HepG2 (cell line): ENCODE results near the gene SRBD1. TPM values are rescaled to one million over a fixed set of nuclear protein-coding genes. Genes with fewer than 3 reads are reported as not detected.

Experiments used
- ATAC-seq: fragments of 200-7000 bp; cut with Tn5 transposase; 3 replicates; pipeline ENCODE4 v1.9.1; 2020; ENCODE audit warnings: mild to moderate bottlenecking, moderate library complexity
- BruUV-seq: library from RNA; stranded (reverse); fragments of 400-500 nt; replicated peaks from 2 replicates; lab custom pipeline; 2021; lab: Mats Ljungman, UMichigan
- CTCF ChIA-PET: fragments of 300-600 bp; formaldehyde crosslinking; extraction: SDS; loops from one replicate; lab custom pipeline; 2021; ENCODE audit warnings: low total read pairs, inconsistent platforms, low intra/inter-chr PET ratio; lab: Yijun Ruan, JAX
- POLR2A ChIA-PET: fragments of 350-600 bp; sonication (Branson Sonifier 250); formaldehyde crosslinking; loops from one replicate; lab custom pipeline; 2020; ENCODE audit warnings: antibody characterized with exemption, inconsistent platforms; lab: Yijun Ruan, JAX
- DNase-seq: peaks from one replicate; pipeline ENCODE4 v3.0.0-alpha.2; 2015; ENCODE audit warnings: low spot score
- FAIRE-seq: peaks from 3 replicates; lab custom pipeline; 2011; peaks lifted over from hg19 to GRCh38; lab: Jason Lieb, UNC
- H2AFZ ChIP-seq: one replicate; pipeline ENCODE4 v1.6.1; 2011; ENCODE audit warnings: low read length, inconsistent platforms
- H3K27ac ChIP-seq: fragments of 300-600 bp; 3 replicates; pipeline ENCODE4 v1.8.0; 2011; ENCODE audit warnings: mixed run types, mild to moderate bottlenecking, mixed read lengths, low read length, inconsistent platforms; ENCODE audit not compliant: insufficient read depth; ENCODE audit errors: extremely low read length
- H3K27me3 ChIP-seq, 2 experiments: fragments of 200-600 bp in 1 of 2; 2 replicates in 1 of 2; 3 replicates in 1 of 2; pipeline versions ENCODE4 v1.6.0 to v1.8.0; 2011; ENCODE audit warnings: low read length in 2 of 2, mild to moderate bottlenecking in 2 of 2, moderate library complexity in 2 of 2, inconsistent platforms in 1 of 2; ENCODE audit not compliant: insufficient read depth in 2 of 2, control insufficient read depth in 1 of 2
- H3K36me3 ChIP-seq, 2 experiments: fragments of 200-600 bp in 1 of 2; replicated peaks in 1 of 2; 2 replicates in 1 of 2; 3 replicates in 1 of 2; pipeline versions ENCODE4 v1.5.1 to v1.8.0; 2011; ENCODE audit warnings: low read length in 2 of 2, inconsistent platforms in 1 of 2; ENCODE audit not compliant: insufficient read depth in 2 of 2, control insufficient read depth in 1 of 2
- H3K4me1 ChIP-seq: 2 replicates; pipeline ENCODE4 v1.5.1; 2012; ENCODE audit warnings: low read length, inconsistent platforms; ENCODE audit not compliant: insufficient read depth
- H3K4me2 ChIP-seq: 2 replicates; pipeline ENCODE4 v1.6.0; 2011; ENCODE audit warnings: low read depth, low read length, inconsistent platforms
- H3K4me3 ChIP-seq, 3 experiments: fragments of 200-600 bp in 1 of 3; sonication (generic), shearing (Covaris generic) in 1 of 3; replicated peaks in 1 of 3; 2 replicates each; pipeline ENCODE4 v1.5.1; 2011 to 2016; ENCODE audit warnings: low read length in 3 of 3, inconsistent platforms in 2 of 3, low read depth in 2 of 3, mild to moderate bottlenecking in 2 of 3, control low read depth in 1 of 3, mixed read lengths in 1 of 3; ENCODE audit not compliant: insufficient read depth in 1 of 3
- H3K79me2 ChIP-seq: one replicate; pipeline ENCODE4 v1.6.1; 2011; ENCODE audit warnings: low read length, inconsistent platforms; ENCODE audit not compliant: insufficient read depth
- H3K9ac ChIP-seq: 2 replicates; pipeline ENCODE4 v1.6.0; 2011; ENCODE audit warnings: mild to moderate bottlenecking, low read depth, low read length, inconsistent platforms; ENCODE audit not compliant: insufficient read depth
- H3K9me3 ChIP-seq: 2 replicates; pipeline ENCODE4 v1.5.1; 2012; ENCODE audit warnings: mild to moderate bottlenecking, low read length
- H4K20me1 ChIP-seq: 2 replicates; pipeline ENCODE4 v1.6.0; 2011; ENCODE audit warnings: inconsistent platforms, mild to moderate bottlenecking, low read length, moderate library complexity; ENCODE audit not compliant: insufficient read depth
- AKAP8 ChIP-seq: sonication (generic); formaldehyde crosslinking; IDR thresholded peaks from 2 replicates; pipeline ENCODE4 v1.5.1; 2020; ENCODE audit warnings: mild to moderate bottlenecking, missing genetic modification reagents
- MLLT10 ChIP-seq: sonication (generic); formaldehyde crosslinking; IDR thresholded peaks from 2 replicates; pipeline ENCODE4 v1.4.0; 2020; ENCODE audit warnings: missing genetic modification reagents
- TARDBP ChIP-seq: sonication (generic); formaldehyde crosslinking; IDR thresholded peaks from 2 replicates; pipeline ENCODE4 v1.8.0; 2022; ENCODE audit warnings: mild to moderate bottlenecking, missing genetic modification reagents
- THAP11 ChIP-seq: IDR thresholded peaks from 2 replicates; pipeline ENCODE4 v1.6.1; 2016; ENCODE audit warnings: missing biosample characterization, missing genetic modification reagents
- ZBTB1 ChIP-seq: sonication (generic); formaldehyde crosslinking; IDR thresholded peaks from 2 replicates; pipeline ENCODE4 v1.4.0; 2020; ENCODE audit warnings: missing genetic modification reagents, borderline replicate concordance
- WGBS: methylation state at CpG from one replicate; pipeline ENCODE4 v1.1.6; 2017; ENCODE audit warnings: low lambda C conversion rate; 5-methylcytosine and 5-hydroxymethylcytosine counted together
- in situ Hi-C: cut with HindIII; loops from 2 replicates; pipeline ENCODE4 v1.10.0; 2017; ENCODE audit warnings: low pct_unique_long_range_greater_than_20kb; ENCODE audit not compliant: extremely low pct_ligation_motif_present
- intact Hi-C: fragments of 100-400 bp; cut with micrococcal nuclease; formaldehyde crosslinking; loops from one replicate; pipeline ENCODE4 v1.10.0; 2022; ENCODE audit not compliant: unreplicated experiment
- polyA plus RNA-seq, 8 experiments: library from polyadenylated mRNA; depleted of rRNA in 3 of 8; stranded (reverse) in 7 of 8; unstranded in 1 of 8; fragments of >200 nt; fragmentation: Illumina TruSeq in 4 of 8; extraction: Trizol in 4 of 8; gene quantifications; 2 replicates each; pipeline versions ENCODE4 v1.2.1 to v1.2.3, GENCODE V29; 2011 to 2016; ENCODE audit warnings: low read depth in 4 of 8, missing spikeins in 1 of 8, mixed read lengths in 1 of 8; ENCODE audit not compliant: insufficient read depth in 1 of 8
- total RNA-seq, 5 experiments: library from RNA; depleted of rRNA; stranded (reverse); fragments of >200 nt; fragmentation: Illumina TruSeq; extraction: Trizol; gene quantifications; 2 replicates each; pipeline ENCODE4 v1.2.3, GENCODE V29; 2016; ENCODE audit warnings: low read depth in 1 of 5
- TF ChIP-seq, protein P1 (sequence below): sonication (generic); formaldehyde crosslinking; IDR thresholded peaks from 2 replicates; pipeline ENCODE4 v1.5.0; 2020; ENCODE audit warnings: mild to moderate bottlenecking, missing genetic modification reagents, moderate library complexity
- TF ChIP-seq, protein P2 (sequence below): sonication (generic); formaldehyde crosslinking; IDR thresholded peaks from 2 replicates; pipeline ENCODE4 v1.4.0; 2020; ENCODE audit warnings: missing genetic modification reagents, borderline replicate concordance
- TF ChIP-seq, protein P3 (sequence below): sonication (generic); formaldehyde crosslinking; IDR thresholded peaks from 2 replicates; pipeline ENCODE4 v1.8.1; 2023; ENCODE audit warnings: mild to moderate bottlenecking, missing genetic modification reagents
- TF ChIP-seq, protein P4 (sequence below): sonication (generic); formaldehyde crosslinking; IDR thresholded peaks from 2 replicates; pipeline ENCODE4 v1.4.0; 2020; ENCODE audit warnings: mild to moderate bottlenecking, missing genetic modification reagents
- TF ChIP-seq, protein P5 (sequence below): sonication (generic); formaldehyde crosslinking; IDR thresholded peaks from 2 replicates; pipeline ENCODE4 v1.8.1; 2023; ENCODE audit warnings: missing genetic modification reagents, mild to moderate bottlenecking, borderline replicate concordance

The SRBD1 gene
- total and polyA plus RNA-seq, 2 of the 13 experiments (the other 11 are each of a cell fraction or from before 2014, with no cell fraction given), result 3.2 to 23.9 TPM

DNA sequence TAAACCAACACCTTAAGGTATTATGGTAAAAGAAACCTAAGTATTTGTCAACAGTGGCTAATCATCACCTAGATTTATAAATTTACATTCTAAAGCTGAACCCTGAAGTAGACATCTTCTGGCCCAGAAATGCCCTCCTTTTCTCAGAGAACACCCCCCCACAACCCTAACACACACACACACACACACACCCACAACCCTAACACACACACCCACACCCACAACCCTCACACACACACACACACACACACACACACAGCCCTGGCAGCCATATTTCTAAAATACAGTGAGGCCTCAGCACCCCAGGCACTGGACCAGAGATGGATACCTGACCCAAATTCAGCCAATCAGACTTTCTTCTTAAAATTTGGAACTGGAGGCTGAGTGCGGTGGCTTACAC is 14.3 kb downstream of the SRBD1 start:
- FAIRE-seq (no peak), ATAC-seq (no peak)
- H3K4me2 ChIP-seq, result no peak overlapping the region
- 100% methylated on average over 1 of the region's 1 CpG for WGBS
- POLR2A ChIA-PET, result no interaction called here
- H3K36me3 ChIP-seq, result peaks cover 17 to 79% of the 10 kb centered on the region in 2 experiments
- no peaks in the 10 kb centered on the region for H3K27me3 ChIP-seq
- H4K20me1 ChIP-seq, result no peaks in the 10 kb centered on the region
- no peak overlapping the region for H2AFZ ChIP-seq
- no peaks in the 10 kb centered on the region for H3K79me2 ChIP-seq
- intact Hi-C loops, result no loop called here
- no peak overlapping the region for H3K4me3 ChIP-seq
- H3K9me3 ChIP-seq, result no peaks in the 10 kb centered on the region
- H3K9ac ChIP-seq, result no peak overlapping the region
- H3K27ac ChIP-seq, result no peak overlapping the region
- no peaks in the 10 kb centered on the region for H3K4me1 ChIP-seq
- TF ChIP-seq MLLT10 (CRISPR knock-in tag) (no peak), AKAP8 (CRISPR knock-in tag) (no peak), THAP11 (no peak), ZBTB1 (CRISPR knock-in tag) (no peak), TARDBP (CRISPR knock-in tag) (no peak)
- TF ChIP-seq, protein P1, sequence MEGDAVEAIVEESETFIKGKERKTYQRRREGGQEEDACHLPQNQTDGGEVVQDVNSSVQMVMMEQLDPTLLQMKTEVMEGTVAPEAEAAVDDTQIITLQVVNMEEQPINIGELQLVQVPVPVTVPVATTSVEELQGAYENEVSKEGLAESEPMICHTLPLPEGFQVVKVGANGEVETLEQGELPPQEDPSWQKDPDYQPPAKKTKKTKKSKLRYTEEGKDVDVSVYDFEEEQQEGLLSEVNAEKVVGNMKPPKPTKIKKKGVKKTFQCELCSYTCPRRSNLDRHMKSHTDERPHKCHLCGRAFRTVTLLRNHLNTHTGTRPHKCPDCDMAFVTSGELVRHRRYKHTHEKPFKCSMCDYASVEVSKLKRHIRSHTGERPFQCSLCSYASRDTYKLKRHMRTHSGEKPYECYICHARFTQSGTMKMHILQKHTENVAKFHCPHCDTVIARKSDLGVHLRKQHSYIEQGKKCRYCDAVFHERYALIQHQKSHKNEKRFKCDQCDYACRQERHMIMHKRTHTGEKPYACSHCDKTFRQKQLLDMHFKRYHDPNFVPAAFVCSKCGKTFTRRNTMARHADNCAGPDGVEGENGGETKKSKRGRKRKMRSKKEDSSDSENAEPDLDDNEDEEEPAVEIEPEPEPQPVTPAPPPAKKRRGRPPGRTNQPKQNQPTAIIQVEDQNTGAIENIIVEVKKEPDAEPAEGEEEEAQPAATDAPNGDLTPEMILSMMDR (CRISPR knock-in tag), result no peak
- TF ChIP-seq, protein P2, sequence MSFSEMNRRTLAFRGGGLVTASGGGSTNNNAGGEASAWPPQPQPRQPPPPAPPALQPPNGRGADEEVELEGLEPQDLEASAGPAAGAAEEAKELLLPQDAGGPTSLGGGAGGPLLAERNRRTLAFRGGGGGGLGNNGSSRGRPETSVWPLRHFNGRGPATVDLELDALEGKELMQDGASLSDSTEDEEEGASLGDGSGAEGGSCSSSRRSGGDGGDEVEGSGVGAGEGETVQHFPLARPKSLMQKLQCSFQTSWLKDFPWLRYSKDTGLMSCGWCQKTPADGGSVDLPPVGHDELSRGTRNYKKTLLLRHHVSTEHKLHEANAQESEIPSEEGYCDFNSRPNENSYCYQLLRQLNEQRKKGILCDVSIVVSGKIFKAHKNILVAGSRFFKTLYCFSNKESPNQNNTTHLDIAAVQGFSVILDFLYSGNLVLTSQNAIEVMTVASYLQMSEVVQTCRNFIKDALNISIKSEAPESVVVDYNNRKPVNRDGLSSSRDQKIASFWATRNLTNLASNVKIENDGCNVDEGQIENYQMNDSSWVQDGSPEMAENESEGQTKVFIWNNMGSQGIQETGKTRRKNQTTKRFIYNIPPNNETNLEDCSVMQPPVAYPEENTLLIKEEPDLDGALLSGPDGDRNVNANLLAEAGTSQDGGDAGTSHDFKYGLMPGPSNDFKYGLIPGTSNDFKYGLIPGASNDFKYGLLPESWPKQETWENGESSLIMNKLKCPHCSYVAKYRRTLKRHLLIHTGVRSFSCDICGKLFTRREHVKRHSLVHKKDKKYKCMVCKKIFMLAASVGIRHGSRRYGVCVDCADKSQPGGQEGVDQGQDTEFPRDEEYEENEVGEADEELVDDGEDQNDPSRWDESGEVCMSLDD, result no peak
- TF ChIP-seq, protein P3, sequence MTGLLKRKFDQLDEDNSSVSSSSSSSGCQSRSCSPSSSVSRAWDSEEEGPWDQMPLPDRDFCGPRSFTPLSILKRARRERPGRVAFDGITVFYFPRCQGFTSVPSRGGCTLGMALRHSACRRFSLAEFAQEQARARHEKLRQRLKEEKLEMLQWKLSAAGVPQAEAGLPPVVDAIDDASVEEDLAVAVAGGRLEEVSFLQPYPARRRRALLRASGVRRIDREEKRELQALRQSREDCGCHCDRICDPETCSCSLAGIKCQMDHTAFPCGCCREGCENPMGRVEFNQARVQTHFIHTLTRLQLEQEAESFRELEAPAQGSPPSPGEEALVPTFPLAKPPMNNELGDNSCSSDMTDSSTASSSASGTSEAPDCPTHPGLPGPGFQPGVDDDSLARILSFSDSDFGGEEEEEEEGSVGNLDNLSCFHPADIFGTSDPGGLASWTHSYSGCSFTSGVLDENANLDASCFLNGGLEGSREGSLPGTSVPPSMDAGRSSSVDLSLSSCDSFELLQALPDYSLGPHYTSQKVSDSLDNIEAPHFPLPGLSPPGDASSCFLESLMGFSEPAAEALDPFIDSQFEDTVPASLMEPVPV (CRISPR knock-in tag), result no peak
- TF ChIP-seq, protein P4, sequence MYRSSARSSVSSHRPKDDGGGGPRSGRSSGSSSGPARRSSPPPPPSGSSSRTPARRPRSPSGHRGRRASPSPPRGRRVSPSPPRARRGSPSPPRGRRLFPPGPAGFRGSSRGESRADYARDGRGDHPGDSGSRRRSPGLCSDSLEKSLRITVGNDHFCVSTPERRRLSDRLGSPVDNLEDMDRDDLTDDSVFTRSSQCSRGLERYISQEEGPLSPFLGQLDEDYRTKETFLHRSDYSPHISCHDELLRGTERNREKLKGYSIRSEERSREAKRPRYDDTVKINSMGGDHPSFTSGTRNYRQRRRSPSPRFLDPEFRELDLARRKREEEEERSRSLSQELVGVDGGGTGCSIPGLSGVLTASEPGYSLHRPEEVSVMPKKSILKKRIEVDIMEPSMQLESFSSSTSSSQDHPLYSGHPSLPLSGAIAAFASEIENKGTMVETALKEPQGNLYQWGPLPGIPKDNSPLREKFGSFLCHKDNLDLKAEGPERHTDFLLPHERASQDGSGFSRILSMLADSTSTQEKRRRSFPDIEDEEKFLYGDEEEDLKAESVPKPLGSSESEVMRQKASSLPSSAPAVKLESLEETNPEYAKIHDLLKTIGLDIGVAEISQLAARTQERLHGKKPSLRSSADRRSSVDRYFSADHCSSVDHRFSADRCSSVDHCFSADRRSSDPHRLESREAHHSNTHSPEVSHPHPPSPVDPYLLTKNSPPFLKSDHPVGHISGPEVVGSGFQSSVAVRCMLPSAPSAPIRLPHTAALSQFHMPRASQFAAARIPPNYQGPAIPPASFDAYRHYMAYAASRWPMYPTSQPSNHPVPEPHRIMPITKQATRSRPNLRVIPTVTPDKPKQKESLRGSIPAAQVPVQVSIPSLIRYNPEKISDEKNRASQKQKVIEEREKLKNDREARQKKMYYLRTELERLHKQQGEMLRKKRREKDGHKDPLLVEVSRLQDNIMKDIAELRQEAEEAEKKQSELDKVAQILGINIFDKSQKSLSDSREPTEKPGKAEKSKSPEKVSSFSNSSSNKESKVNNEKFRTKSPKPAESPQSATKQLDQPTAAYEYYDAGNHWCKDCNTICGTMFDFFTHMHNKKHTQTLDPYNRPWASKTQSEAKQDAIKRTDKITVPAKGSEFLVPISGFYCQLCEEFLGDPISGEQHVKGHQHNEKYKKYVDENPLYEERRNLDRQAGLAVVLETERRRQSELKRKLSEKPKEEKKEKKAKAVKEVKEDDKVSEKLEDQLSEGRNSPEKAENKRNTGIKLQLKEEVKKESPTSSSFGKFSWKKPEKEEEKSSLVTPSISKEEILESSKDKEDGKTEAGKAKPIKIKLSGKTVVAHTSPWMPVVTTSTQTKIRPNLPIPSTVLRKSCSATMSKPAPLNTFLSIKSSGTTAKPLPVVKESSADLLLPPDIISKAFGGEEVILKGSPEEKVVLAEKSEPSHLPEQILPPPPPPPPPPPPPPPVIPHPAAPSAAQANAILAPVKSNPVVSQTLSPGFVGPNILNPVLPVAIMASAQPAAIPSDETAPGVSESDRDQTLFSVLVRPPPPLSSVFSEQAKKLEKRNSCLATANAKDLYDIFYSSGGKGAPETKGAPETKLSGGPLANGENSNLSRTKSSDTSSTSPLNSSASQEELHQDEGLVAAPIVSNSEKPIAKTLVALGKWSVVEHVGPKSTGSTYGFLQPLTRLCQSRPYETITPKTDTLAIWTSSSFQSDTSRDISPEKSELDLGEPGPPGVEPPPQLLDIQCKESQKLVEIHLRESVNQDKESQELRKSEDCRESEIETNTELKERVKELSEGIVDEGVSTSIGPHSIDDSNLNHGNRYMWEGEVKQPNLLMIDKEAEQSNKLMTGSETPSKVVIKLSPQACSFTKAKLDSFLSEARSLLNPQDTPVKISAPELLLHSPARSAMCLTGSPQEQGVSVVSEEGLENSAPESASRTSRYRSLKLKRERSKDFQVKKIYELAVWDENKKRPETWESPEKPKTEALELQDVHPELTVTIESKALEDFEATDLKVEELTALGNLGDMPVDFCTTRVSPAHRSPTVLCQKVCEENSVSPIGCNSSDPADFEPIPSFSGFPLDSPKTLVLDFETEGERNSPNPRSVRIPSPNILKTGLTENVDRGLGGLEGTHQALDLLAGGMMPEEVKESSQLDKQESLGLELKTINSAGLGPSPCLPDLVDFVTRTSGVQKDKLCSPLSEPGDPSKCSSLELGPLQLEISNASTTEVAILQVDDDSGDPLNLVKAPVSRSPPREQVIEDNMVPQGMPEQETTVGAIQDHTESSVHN (CRISPR knock-in tag), result no peak
- TF ChIP-seq, protein P5, sequence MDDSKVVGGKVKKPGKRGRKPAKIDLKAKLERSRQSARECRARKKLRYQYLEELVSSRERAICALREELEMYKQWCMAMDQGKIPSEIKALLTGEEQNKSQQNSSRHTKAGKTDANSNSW (CRISPR knock-in tag), result no peak
- TF ChIP-seq, all 625 proteins: peak for 0
- no TSS peak for BruUV-seq
- CTCF ChIA-PET, result no interaction called here
- in situ Hi-C loops, result no loop called here
- no peak for DNase-seq
